ENCODE results near the gene LRRC72.

DNA sequence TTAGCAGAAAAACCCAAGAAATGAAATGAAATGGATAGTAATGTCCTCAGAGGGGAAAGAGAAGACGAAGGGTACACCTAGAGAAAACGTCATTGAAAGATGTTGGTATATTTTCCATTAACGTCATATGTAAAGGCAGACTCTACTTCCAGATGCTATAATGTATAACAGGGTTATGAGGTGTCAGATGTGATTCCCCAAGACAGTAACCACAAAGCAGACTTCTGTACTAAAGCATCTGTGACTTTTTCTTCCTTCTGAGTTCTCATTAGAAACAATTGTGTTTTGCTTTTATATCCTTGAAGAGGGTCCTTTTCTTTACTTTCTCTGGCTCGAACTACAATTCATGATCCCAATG lies 37.4 kb downstream of the LRRC72 start:
- TF ChIP-seq, protein P1, sequence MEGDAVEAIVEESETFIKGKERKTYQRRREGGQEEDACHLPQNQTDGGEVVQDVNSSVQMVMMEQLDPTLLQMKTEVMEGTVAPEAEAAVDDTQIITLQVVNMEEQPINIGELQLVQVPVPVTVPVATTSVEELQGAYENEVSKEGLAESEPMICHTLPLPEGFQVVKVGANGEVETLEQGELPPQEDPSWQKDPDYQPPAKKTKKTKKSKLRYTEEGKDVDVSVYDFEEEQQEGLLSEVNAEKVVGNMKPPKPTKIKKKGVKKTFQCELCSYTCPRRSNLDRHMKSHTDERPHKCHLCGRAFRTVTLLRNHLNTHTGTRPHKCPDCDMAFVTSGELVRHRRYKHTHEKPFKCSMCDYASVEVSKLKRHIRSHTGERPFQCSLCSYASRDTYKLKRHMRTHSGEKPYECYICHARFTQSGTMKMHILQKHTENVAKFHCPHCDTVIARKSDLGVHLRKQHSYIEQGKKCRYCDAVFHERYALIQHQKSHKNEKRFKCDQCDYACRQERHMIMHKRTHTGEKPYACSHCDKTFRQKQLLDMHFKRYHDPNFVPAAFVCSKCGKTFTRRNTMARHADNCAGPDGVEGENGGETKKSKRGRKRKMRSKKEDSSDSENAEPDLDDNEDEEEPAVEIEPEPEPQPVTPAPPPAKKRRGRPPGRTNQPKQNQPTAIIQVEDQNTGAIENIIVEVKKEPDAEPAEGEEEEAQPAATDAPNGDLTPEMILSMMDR (IDR thresholded peaks at IDR 0.05; ENCODE audit: insufficient read depth, low read depth, low read length), result no peak
- no peak for TF ChIP-seq EZH2 (IDR thresholded peaks at IDR 0.05; ENCODE audit: insufficient read depth, low read length)

Data from astrocyte (in vitro differentiated cells and primary cell).